ACHN (cell line): ENCODE measurements around the gene SOX13.

Source experiments
- DNase-seq: peaks from one replicate; pipeline ENCODE4 v3.0.0-alpha.2; 2015
- in situ Hi-C: cut with HindIII; loops from 2 replicates; pipeline ENCODE4 v1.10.0; 2017; ENCODE audit warnings: low sequenced_read_pairs, low pct_ligation_motif_present, low pct_unique_long_range_greater_than_20kb

Gene SOX13

GRCh38 chr1:204154568-204155255 lies 81.8 kb downstream of the SOX13 start:
- in situ Hi-C loops: loop anchor here (25.0 kb wide), 1 partner anchor 208 kb away; the partner anchor contains the start of gene PLEKHA6
- no peak for DNase-seq

- in situ Hi-C loops: loop anchor here (25.0 kb wide), 1 partner anchor 206 kb away; the partner anchor contains the start of gene PLEKHA6
These were observed 83.0 kb downstream of the SOX13 start for GRCh38 chr1:204155881-204156280.

GRCh38 chr1:204157962-204158361 lies 85.0 kb downstream of the SOX13 start:
- no peak for DNase-seq
- in situ Hi-C loops: loop anchor here (25.0 kb wide), 1 partner anchor 204 kb away; the partner anchor contains the start of gene PLEKHA6

More at GRCh38 chr1:204155881-204156280, 83.0 kb downstream of the SOX13 start:
- DNase-seq: no peak

- no peak for DNase-seq
- in situ Hi-C loops: loop anchor here (25.0 kb wide), 1 partner anchor 200 kb away; the partner anchor contains the start of gene PLEKHA6
These were observed 88.9 kb downstream of the SOX13 start for GRCh38 chr1:204161609-204162493.

- DNase-seq: peak; percentile 74
- in situ Hi-C loops: loop anchor here (25.0 kb wide), 1 partner anchor 200 kb away; the partner anchor contains the start of gene PLEKHA6
These were observed 89.7 kb downstream of the SOX13 start for GRCh38 chr1:204162494-204163074.

GRCh38 chr1:204166219-204166618 lies 93.3 kb downstream of the SOX13 start, which contains the start of gene REN:
REN (minus strand) TSS chr1:204166337; CDS start chr1:204166293, 44 bp downstream.
- no peak for DNase-seq
- in situ Hi-C loops: loop anchor here (25.0 kb wide), 1 partner anchor 196 kb away; the partner anchor contains the start of gene PLEKHA6

- in situ Hi-C loops: loop anchor here (25.0 kb wide), 1 partner anchor 195 kb away; the partner anchor contains the start of gene PLEKHA6
These were observed 94.8 kb downstream of the SOX13 start for GRCh38 chr1:204167730-204168129.

GRCh38 chr1:204169858-204170257 lies 96.9 kb downstream of the SOX13 start:
- DNase-seq: peak; percentile 20
- in situ Hi-C loops: loop anchor here (25.0 kb wide), 1 partner anchor 192 kb away; the partner anchor contains the start of gene PLEKHA6

More at GRCh38 chr1:204167730-204168129, 94.8 kb downstream of the SOX13 start:
- DNase-seq: no peak

GRCh38 chr1:204170494-204171155 lies 97.7 kb downstream of the SOX13 start:
- DNase-seq: no peak
- in situ Hi-C loops: loop anchor here (25.0 kb wide), 1 partner anchor 192 kb away; the partner anchor contains the start of gene PLEKHA6

- no peak for DNase-seq
- in situ Hi-C loops: loop anchor here (25.0 kb wide), 1 partner anchor 191 kb away; the partner anchor contains the start of gene PLEKHA6
These were observed 98.8 kb downstream of the SOX13 start for GRCh38 chr1:204171751-204172178.

- DNase-seq: no peak
- in situ Hi-C loops: loop anchor here (25.0 kb wide), 1 partner anchor 190 kb away; the partner anchor contains the start of gene PLEKHA6
These were observed 99.6 kb downstream of the SOX13 start for GRCh38 chr1:204172404-204173029.

GRCh38 chr1:204174958-204175357 lies 102.0 kb downstream of the SOX13 start:
- in situ Hi-C loops: loop anchor here (25.0 kb wide), 1 partner anchor 187 kb away; the partner anchor contains the start of gene PLEKHA6
- DNase-seq: no peak

GRCh38 chr1:204176049-204176448 lies 103.1 kb downstream of the SOX13 start:
- in situ Hi-C loops: no loop called here
- no peak for DNase-seq

GRCh38 chr1:204177133-204177532 lies 104.2 kb downstream of the SOX13 start:
- in situ Hi-C loops: no loop called here
- no peak for DNase-seq
